T-cell (primary cell): ENCODE measurements around the gene GMCL1. TPM values are rescaled to one million over a fixed set of nuclear protein-coding genes. Genes with fewer than 3 reads are reported as not detected.

Source experiments
- ATAC-seq, 4 experiments: fragments of 200-7000 bp in 3 of 4; fragments of 150-1000 bp in 1 of 4; cut with Tn5 transposase; replicated peaks in 1 of 4; 1 replicate in 3 of 4; 2 replicates in 1 of 4; pipeline ENCODE4 v1.10.0; 2021; ENCODE audit warnings: moderate library complexity in 3 of 4, mild to moderate bottlenecking in 2 of 4, moderate number of reproducible peaks in 1 of 4
- CTCF ChIA-PET, 2 donors: fragments of 300-600 bp; sonication (Branson Sonifier 250); formaldehyde crosslinking; loops; one replicate each; lab custom pipeline; 2022; ENCODE audit warnings: antibody characterized with exemption in 2 of 2; lab: Charles Lee
- POLR2A ChIA-PET, 2 donors: fragments of 300-600 bp; sonication (Branson Sonifier 250); formaldehyde crosslinking; loops; one replicate each; lab custom pipeline; 2022; ENCODE audit warnings: antibody characterized with exemption in 2 of 2; lab: Charles Lee
- DNase-seq, 35 experiments: peaks; one replicate each; pipeline versions ENCODE4 v3.0.0 to v3.0.0-alpha.2; 2013 to 2023
- H3K27ac ChIP-seq: one replicate; pipeline ENCODE4 v1.5.1; 2013; ENCODE audit warnings: low read length
- H3K27me3 ChIP-seq, 2 experiments: replicated peaks in 1 of 2; 1 replicate in 1 of 2; 2 replicates in 1 of 2; pipeline versions ENCODE4 v1.6.1 to v1.7.0; 2013; ENCODE audit warnings: low read length in 1 of 2, mixed read lengths in 1 of 2; ENCODE audit not compliant: control insufficient read depth in 2 of 2, insufficient read depth in 2 of 2; ENCODE audit errors: extremely low read depth in 1 of 2
- H3K36me3 ChIP-seq, 2 donors: 1 replicate in 1 of 2; 2 replicates in 1 of 2; pipeline versions ENCODE4 v1.6.1 to v1.7.0; 2013; ENCODE audit warnings: low read length in 1 of 2; ENCODE audit not compliant: control insufficient read depth in 2 of 2, insufficient read depth in 1 of 2; ENCODE audit errors: extremely low read depth in 1 of 2
- H3K4me1 ChIP-seq, 2 experiments: 1 replicate in 1 of 2; 2 replicates in 1 of 2; pipeline versions ENCODE4 v1.6.1 to v1.7.0; 2013; ENCODE audit warnings: low read length in 2 of 2, mixed read lengths in 1 of 2; ENCODE audit not compliant: insufficient read depth in 2 of 2, control insufficient read depth in 1 of 2; ENCODE audit errors: extremely low read depth in 1 of 2
- H3K4me3 ChIP-seq, 2 donors: 1 replicate in 1 of 2; 2 replicates in 1 of 2; pipeline versions ENCODE4 v1.5.1 to v1.7.0; 2013; ENCODE audit warnings: mild to moderate bottlenecking in 2 of 2, low read length in 1 of 2, moderate library complexity in 1 of 2; ENCODE audit not compliant: control insufficient read depth in 1 of 2; ENCODE audit errors: extremely low read depth in 1 of 2
- H3K9me3 ChIP-seq: 2 replicates; pipeline ENCODE4 v1.7.0; 2013
- H3K27ac Mint-ChIP-seq, 2 donors: one replicate each; pipeline ENCODE4 v1.8.0; 2020 to 2021; ENCODE audit warnings: mild to moderate bottlenecking in 2 of 2, mixed read lengths in 2 of 2
- H3K27me3 Mint-ChIP-seq, 2 donors: one replicate each; pipeline ENCODE4 v1.8.0; 2021 to 2022; ENCODE audit warnings: mixed read lengths in 2 of 2
- H3K36me3 Mint-ChIP-seq: one replicate; pipeline ENCODE4 v1.8.0; 2021; ENCODE audit warnings: mixed read lengths
- H3K4me1 Mint-ChIP-seq, 3 donors: one replicate each; pipeline ENCODE4 v1.8.0; 2020 to 2022; ENCODE audit warnings: mixed read lengths in 3 of 3, mild to moderate bottlenecking in 1 of 3
- H3K4me3 Mint-ChIP-seq, 3 donors: one replicate each; pipeline ENCODE4 v1.8.0; 2020 to 2022; ENCODE audit warnings: mild to moderate bottlenecking in 3 of 3, mixed read lengths in 3 of 3, moderate library complexity in 3 of 3
- H3K9me3 Mint-ChIP-seq, 3 donors: one replicate each; pipeline ENCODE4 v1.8.0; 2020 to 2022; ENCODE audit warnings: mixed read lengths in 3 of 3
- WGBS: methylation state at CpG from one replicate; pipeline ENCODE4 v1.1.5; 2013; ENCODE audit warnings: missing lambda C conversion rate; ENCODE audit not compliant: insufficient coverage; 5-methylcytosine and 5-hydroxymethylcytosine counted together
- total RNA-seq, 35 experiments: library from RNA in 6 of 35; stranded (reverse) in 6 of 35; fragments of 120-200 nt in 1 of 35; gene quantifications; one replicate each; pipeline versions ENCODE4 v1.2.1 to v1.2.4 and lab custom pipeline; 2013 to 2026

GMCL1 gene
- total RNA-seq, 5 donors from 2014 or later (not counting 1 experiment from before 2014, with no cell fraction given): 25.4 to 32.0 (median 27.8) TPM

DNA sequence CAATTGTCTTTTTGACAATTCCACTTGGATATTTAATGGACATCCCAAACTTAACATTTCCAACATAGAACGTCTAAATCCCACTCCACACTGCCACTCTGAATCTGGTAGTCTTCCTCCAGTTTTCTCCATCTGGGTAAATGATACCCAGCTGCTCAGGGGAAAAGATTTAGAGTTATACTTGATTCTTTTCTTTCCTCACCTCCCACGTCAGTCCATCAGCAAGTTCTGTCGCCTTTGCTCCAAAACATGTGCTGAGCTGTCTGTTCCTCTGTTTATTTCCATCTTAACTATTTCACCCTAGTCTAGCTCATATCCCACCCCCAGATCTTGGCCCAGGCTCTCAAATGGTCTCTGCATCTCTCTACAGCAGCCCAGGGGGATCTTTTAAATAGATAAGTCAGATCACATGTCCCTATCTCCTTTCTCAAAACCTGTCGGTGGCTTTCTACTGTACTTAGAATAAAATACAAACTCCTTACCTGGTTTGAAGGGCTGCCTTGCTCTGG is 43.4 kb upstream of the GMCL1 start:
- Mint-ChIP-seq H3K4me3 (no peak overlapping the region), H3K4me1 (peaks cover 7 to 14% (median 14%) of the 10 kb centered on the region in 3 donors), H3K27ac (no peak overlapping the region), H3K27me3 (no peaks in the 10 kb centered on the region), H3K36me3 (peaks cover 27% of the 10 kb centered on the region), H3K9me3 (no peaks in the 10 kb centered on the region)
- ChIA-PET CTCF (interaction anchor here in 1 of 2 donors (1.0 kb wide), 1 partner anchor 220 kb away, joined by 6 read pairs; no protein-coding TSS in a partner anchor), POLR2A (interaction anchor here in 1 of 2 donors (0.6 kb wide), 1 partner anchor 19 kb away, joined by 3 read pairs; no protein-coding TSS in a partner anchor)
- H3K27me3 ChIP-seq: no peaks in the 10 kb centered on the region
- H3K36me3 ChIP-seq: peaks cover 0 to 5% of the 10 kb centered on the region in 2 donors
- no peaks in the 10 kb centered on the region for H3K9me3 ChIP-seq
- WGBS: 93% methylated on average over 3 of the region's 4 CpGs
- no peak overlapping the region for H3K4me3 ChIP-seq
- no peak for ATAC-seq
- H3K4me1 ChIP-seq: peaks cover 0 to 6% of the 10 kb centered on the region in 2 experiments
- no peak for DNase-seq
- no peak overlapping the region for H3K27ac ChIP-seq

DNA sequence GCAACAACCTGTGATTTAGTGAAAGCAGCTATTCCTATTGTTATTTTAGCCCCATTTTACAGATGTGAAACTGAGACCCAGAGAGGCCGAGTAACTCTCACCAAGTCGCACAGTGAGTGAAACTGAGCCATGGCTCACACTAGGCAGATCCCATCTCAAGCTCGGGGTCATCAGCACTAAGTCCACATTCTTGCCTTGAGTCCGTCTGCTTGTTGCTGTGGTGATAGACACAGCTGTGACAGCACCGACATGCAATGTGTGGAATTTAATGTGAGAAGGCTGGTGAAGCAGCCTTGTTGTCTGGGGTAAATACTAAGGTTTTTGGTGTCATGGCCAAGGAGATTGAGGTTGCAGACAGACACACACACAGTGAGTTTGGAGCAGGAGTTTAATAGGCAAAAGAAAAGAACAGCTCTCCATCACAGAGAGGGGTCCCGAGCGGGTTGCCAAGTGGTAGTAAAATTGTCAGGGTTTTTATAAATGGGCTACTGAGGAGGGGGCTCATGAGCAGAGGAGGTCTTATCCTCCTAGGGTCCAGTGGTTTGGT is 40.2 kb upstream of the GMCL1 start:
- H3K27me3 ChIP-seq: no peaks in the 10 kb centered on the region
- 89% methylated on average over 5 of the region's 7 CpGs for WGBS
- no peak overlapping the region for H3K27ac ChIP-seq
- Mint-ChIP-seq H3K4me1 (peaks cover 7 to 14% (median 14%) of the 10 kb centered on the region in 3 donors), H3K4me3 (no peak overlapping the region), H3K36me3 (peaks cover 27% of the 10 kb centered on the region), H3K9me3 (no peaks in the 10 kb centered on the region), H3K27me3 (no peaks in the 10 kb centered on the region), H3K27ac (no peak overlapping the region)
- DNase-seq (no peak), ATAC-seq (no peak)
- ChIA-PET CTCF (interaction anchor here in 1 of 2 donors (2.1 kb wide), 1 partner anchor 27 kb away, joined by 4 read pairs; no protein-coding TSS in a partner anchor), POLR2A (no interaction called here)
- H3K36me3 ChIP-seq: peaks cover 0 to 2% of the 10 kb centered on the region in 2 donors
- H3K9me3 ChIP-seq: no peaks in the 10 kb centered on the region
- H3K4me3 ChIP-seq: no peak overlapping the region
- peaks cover 0 to 6% of the 10 kb centered on the region in 2 experiments for H3K4me1 ChIP-seq

DNA sequence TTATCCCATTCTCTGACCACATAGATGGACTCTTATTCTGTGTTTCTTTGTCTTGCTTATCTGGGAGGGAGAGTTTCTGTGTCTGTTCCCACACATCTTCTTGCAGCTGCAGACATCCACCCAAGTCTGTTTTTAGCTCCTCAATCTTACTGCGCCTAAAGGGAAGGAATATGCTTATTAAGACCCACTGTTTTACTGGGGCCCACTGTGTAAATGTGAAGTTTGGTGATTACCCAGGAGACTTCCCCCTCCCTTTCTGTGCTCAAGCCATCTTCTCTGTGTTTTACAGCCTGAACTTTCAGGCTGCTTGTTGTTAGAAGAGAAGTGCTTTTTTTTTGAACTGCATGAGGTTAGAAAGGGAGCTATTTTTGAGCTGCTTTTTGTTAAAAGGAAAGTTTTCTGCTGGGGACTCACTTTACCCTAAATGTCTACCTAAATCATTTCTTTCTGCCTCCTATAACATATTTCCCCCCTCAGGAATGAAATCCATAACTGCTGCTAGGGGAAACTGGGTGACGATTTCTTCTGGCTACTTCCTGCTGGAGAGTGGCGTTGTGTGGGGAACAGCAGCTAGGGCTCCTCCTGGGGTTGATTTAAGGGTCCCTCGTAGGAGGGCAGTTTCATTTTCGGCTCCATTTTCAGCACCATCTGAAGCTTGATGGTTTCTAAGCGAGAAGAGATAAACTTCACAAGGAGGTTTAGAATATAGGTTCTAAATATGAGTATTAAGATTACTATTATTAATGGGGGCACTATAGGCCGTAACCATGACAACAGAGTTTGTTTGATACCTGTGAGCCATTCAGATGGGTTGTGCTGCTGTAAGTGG is 39.5 kb upstream of the GMCL1 start:
- DNase-seq (peak in 1 of 35 experiments; percentile 9), ATAC-seq (no peak)
- H3K4me3 ChIP-seq: no peak overlapping the region
- H3K9me3 Mint-ChIP-seq: no peaks in the 10 kb centered on the region
- 43% methylated on average over 4 of the region's 7 CpGs for WGBS
- peaks cover 0 to 2% of the 10 kb centered on the region in 2 donors for H3K36me3 ChIP-seq
- H3K36me3 Mint-ChIP-seq: peaks cover 27% of the 10 kb centered on the region
- no peaks in the 10 kb centered on the region for H3K27me3 ChIP-seq
- no peaks in the 10 kb centered on the region for H3K27me3 Mint-ChIP-seq
- ChIA-PET CTCF (interaction anchor here in 1 of 2 donors (2.1 kb wide), 1 partner anchor 27 kb away, joined by 4 read pairs; no protein-coding TSS in a partner anchor), POLR2A (no interaction called here)
- peaks cover 0 to 6% of the 10 kb centered on the region in 2 experiments for H3K4me1 ChIP-seq
- H3K27ac ChIP-seq: no peak overlapping the region
- H3K4me3 Mint-ChIP-seq: peak overlapping the region; percentile 10 to 30 (median 18)
- no peaks in the 10 kb centered on the region for H3K9me3 ChIP-seq
- H3K4me1 Mint-ChIP-seq: peaks cover 7 to 14% (median 14%) of the 10 kb centered on the region in 3 donors
- peak overlapping the region in 1 of 2 donors; percentile 5 for H3K27ac Mint-ChIP-seq

DNA sequence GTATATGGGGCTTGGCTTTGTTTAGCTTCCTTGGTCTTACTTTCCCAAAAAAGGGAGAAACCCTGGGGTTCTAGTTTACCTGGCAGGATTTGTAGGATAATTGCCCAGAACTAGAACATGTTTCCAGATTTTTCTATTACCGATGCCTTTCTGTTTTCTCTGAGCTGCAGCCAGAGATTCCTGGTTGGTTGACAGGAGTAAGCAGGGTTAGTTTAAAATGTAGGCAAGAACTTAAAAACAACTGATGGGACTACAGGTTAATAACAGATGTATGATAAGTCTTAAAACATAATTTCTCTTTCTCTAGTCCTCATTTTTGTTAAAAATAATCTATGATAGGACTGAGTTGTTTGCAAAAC is 38.9 kb upstream of the GMCL1 start:
- Histone ChIP-seq H3K9me3 (no peaks in the 10 kb centered on the region), H3K36me3 (peaks cover 0 to 2% of the 10 kb centered on the region in 2 donors), H3K27ac (no peak overlapping the region), H3K27me3 (no peaks in the 10 kb centered on the region), H3K4me3 (no peak overlapping the region), H3K4me1 (peaks cover 0 to 6% of the 10 kb centered on the region in 2 experiments)
- Mint-ChIP-seq H3K27ac (no peak overlapping the region), H3K27me3 (no peaks in the 10 kb centered on the region), H3K4me1 (peaks cover 7 to 14% (median 14%) of the 10 kb centered on the region in 3 donors), H3K9me3 (no peaks in the 10 kb centered on the region), H3K36me3 (peaks cover 25% of the 10 kb centered on the region), H3K4me3 (no peak overlapping the region)
- no peak for ATAC-seq
- ChIA-PET CTCF (interaction anchor here in 1 of 2 donors (2.1 kb wide), 1 partner anchor 28 kb away, joined by 4 read pairs; no protein-coding TSS in a partner anchor), POLR2A (interaction anchor here in 1 of 2 donors (0.6 kb wide), 1 partner anchor 11 kb away, joined by 11 read pairs; no protein-coding TSS in a partner anchor)
- DNase-seq: no peak
- WGBS: 100% methylated on average over 1 of the region's 1 CpG

DNA sequence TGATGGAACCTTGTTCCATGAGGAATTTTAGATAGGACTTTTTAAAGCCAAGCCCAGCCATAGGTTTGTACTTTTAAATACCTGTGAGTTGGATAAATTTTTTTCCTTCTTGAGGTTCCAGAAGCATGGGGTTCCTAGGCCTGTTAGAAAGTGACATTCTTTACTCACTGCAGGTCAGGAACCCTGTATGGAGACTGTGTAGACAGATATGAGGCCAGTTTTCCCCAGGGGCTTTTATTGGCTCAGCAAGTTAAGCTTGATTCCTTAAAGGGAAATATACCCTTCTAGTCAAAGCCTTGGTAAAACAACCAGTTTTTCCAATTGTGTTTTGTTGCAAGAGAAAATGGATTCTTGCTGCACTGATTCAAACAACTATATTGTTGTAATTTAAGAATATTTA is 38.4 kb upstream of the GMCL1 start:
- Mint-ChIP-seq H3K4me1 (peaks cover 7 to 14% (median 14%) of the 10 kb centered on the region in 3 donors), H3K9me3 (no peaks in the 10 kb centered on the region), H3K27me3 (no peaks in the 10 kb centered on the region), H3K27ac (no peak overlapping the region), H3K36me3 (peaks cover 22% of the 10 kb centered on the region), H3K4me3 (no peak overlapping the region)
- Histone ChIP-seq H3K27me3 (no peaks in the 10 kb centered on the region), H3K36me3 (peaks cover 0 to 2% of the 10 kb centered on the region in 2 donors), H3K27ac (no peak overlapping the region), H3K9me3 (no peaks in the 10 kb centered on the region), H3K4me3 (no peak overlapping the region), H3K4me1 (peaks cover 0 to 6% of the 10 kb centered on the region in 2 experiments)
- ATAC-seq: no peak
- CTCF ChIA-PET: interaction anchor here in 1 of 2 donors (2.1 kb wide), 1 partner anchor 28 kb away, joined by 4 read pairs; no protein-coding TSS in a partner anchor
- no peak for DNase-seq
- POLR2A ChIA-PET: interaction anchor here in 1 of 2 donors (0.6 kb wide), 1 partner anchor 12 kb away, joined by 11 read pairs; no protein-coding TSS in a partner anchor

DNA sequence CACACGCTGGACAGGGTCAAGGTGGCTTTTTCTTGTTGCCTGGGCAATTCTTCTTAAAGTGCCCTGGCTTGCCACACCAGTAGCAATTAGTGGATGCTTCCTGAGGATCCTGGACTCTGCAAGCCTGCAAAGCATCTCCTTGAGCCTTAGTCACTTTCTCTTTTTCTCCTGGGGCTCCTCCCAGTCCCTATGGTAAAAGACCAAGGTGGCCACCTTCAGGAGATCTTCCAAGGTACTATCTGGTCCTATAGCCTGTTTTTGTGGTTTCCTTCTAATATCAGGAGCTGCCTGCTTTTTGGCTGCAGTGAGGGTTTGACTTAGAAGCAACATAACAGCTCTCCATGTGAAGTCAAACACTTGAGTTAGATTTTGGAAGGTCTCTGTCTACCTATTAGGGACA is 33.3 kb upstream of the GMCL1 start:
- DNase-seq: no peak
- Histone ChIP-seq H3K27ac (no peak overlapping the region), H3K9me3 (no peaks in the 10 kb centered on the region), H3K4me3 (no peak overlapping the region), H3K27me3 (no peaks in the 10 kb centered on the region), H3K4me1 (peaks cover 0 to 6% of the 10 kb centered on the region in 2 experiments), H3K36me3 (no peaks in the 10 kb centered on the region)
- Mint-ChIP-seq H3K4me1 (peaks cover 8 to 19% (median 16%) of the 10 kb centered on the region in 3 donors), H3K9me3 (no peaks in the 10 kb centered on the region), H3K27me3 (peaks cover 0 to 4% of the 10 kb centered on the region in 2 donors), H3K36me3 (peaks cover 4% of the 10 kb centered on the region), H3K4me3 (no peak overlapping the region), H3K27ac (no peak overlapping the region)
- WGBS: 86% methylated on average over 1 of the region's 1 CpG
- ChIA-PET CTCF (no interaction called here), POLR2A (no interaction called here)
- ATAC-seq: no peak
